ENCODE results near the gene MCC. TPM values are rescaled to one million over a fixed set of nuclear protein-coding genes. Genes with fewer than 3 reads are reported as not detected.

Gene MCC
- total and polyA plus RNA-seq, 4 donors: 4.5 to 20.0 (median 9.7) TPM

DNA sequence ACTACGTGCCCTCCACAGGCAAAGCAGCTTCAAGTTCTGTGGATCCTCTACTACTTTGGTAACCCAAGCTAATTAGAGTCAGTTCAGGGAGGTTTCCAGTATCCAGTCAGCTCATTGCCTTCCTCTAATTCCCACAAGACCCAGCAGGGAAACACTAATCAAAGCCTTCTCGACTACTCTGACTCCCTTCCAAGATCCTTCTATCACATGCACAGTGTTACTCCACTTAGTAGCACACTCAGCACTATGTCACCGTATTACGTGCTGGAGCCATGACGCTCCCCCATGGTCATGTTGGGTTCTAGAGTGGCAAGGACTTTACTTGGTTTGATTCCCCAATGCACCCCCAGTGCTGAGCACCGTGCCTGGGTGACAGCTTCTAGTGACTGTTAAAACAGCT lies 458.6 kb downstream of the MCC start:
- Histone ChIP-seq H3K4me1 (ENCODE audit: control insufficient read depth in 1 of 2, insufficient read depth in 2 of 2, low read length in 2 of 2) (no peaks in the 10 kb centered on the region), H3K27ac (ENCODE audit: low read depth in 1 of 2, low read length in 2 of 2) (no peak overlapping the region), H3K4me3 (ENCODE audit: low read length in 2 of 2) (no peak overlapping the region), H3K36me3 (ENCODE audit: control insufficient read depth in 1 of 2, insufficient read depth in 2 of 2, low read length in 1 of 2) (peaks cover 2 to 4% of the 10 kb centered on the region in 2 donors), H3K9me3 (ENCODE audit: control insufficient read depth, low read length) (no peaks in the 10 kb centered on the region), H3K27me3 (ENCODE audit: control insufficient read depth in 1 of 2, insufficient read depth in 2 of 2, low read length in 1 of 2) (no peaks in the 10 kb centered on the region)
- ATAC-seq (ENCODE audit: low FRiP score) (no peak), DNase-seq (no peak)
- WGBS, 2 donors: 69 to 71% methylated on average over 6 of the region's 6 CpGs
- intact Hi-C loops (cut with DNase I): no loop called here

DNA sequence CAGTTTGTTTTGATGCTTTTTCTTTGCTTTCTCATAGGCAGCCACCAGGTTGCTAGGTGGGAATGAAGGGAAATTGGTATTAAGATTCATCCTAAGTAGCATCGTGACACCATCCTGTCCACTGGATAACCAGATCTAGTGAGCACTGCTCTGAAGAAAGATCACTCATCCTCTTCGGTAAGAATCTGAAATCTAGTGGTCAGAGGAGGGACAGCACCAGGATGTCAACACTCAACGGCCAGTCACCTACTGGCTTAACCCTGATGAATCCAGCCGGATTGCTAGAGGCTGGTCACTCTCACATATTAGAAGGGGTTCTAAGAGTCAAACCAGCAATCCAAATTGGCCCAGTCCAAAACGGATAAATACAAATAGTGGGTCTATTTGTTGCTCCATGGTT lies 460.8 kb downstream of the MCC start:
- intact Hi-C loops (cut with DNase I): no loop called here
- Histone ChIP-seq H3K27ac (ENCODE audit: low read depth in 1 of 2, low read length in 2 of 2) (no peak overlapping the region), H3K4me3 (ENCODE audit: low read length in 2 of 2) (no peak overlapping the region), H3K9me3 (ENCODE audit: control insufficient read depth, low read length) (no peaks in the 10 kb centered on the region), H3K27me3 (ENCODE audit: control insufficient read depth in 1 of 2, insufficient read depth in 2 of 2, low read length in 1 of 2) (no peaks in the 10 kb centered on the region), H3K36me3 (ENCODE audit: control insufficient read depth in 1 of 2, insufficient read depth in 2 of 2, low read length in 1 of 2) (peaks cover 2 to 4% of the 10 kb centered on the region in 2 donors), H3K4me1 (ENCODE audit: control insufficient read depth in 1 of 2, insufficient read depth in 2 of 2, low read length in 2 of 2) (no peaks in the 10 kb centered on the region)
- 89 to 91% methylated on average over 5 of the region's 5 CpGs for WGBS, 2 donors
- ATAC-seq (ENCODE audit: low FRiP score): no peak
- no peak for DNase-seq

DNA sequence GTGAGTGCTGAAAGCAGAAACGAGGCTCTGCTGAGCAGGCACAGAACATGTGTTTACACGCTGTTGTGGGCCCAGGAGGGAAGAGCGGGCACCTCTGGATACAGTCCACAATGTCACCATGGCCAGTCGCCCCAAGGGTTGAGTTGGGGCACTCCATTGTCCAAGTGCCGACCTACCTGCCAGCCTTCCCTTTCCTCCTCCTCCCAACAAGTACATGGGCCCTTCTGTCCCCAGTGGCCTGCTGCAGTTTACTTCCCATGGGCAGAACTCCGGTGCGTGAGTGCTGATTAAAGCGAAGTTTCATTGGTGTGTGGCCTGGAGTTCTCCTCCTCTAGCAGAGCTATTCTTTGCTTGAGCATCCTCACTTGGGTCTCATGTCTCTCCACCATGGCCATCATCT lies 461.2 kb downstream of the MCC start:
- H3K27ac ChIP-seq (ENCODE audit: low read depth in 1 of 2, low read length in 2 of 2): no peak overlapping the region
- H3K4me3 ChIP-seq (ENCODE audit: low read length in 2 of 2): no peak overlapping the region
- ATAC-seq (ENCODE audit: low FRiP score) (no peak), DNase-seq (no peak)
- no peaks in the 10 kb centered on the region for H3K4me1 ChIP-seq (ENCODE audit: control insufficient read depth in 1 of 2, insufficient read depth in 2 of 2, low read length in 2 of 2)
- H3K9me3 ChIP-seq (ENCODE audit: control insufficient read depth, low read length): no peaks in the 10 kb centered on the region
- H3K27me3 ChIP-seq (ENCODE audit: control insufficient read depth in 1 of 2, insufficient read depth in 2 of 2, low read length in 1 of 2): no peaks in the 10 kb centered on the region
- intact Hi-C loops (cut with DNase I): no loop called here
- WGBS, 2 donors: 83 to 89% methylated on average over 8 of the region's 8 CpGs
- peaks cover 2 to 4% of the 10 kb centered on the region in 2 donors for H3K36me3 ChIP-seq (ENCODE audit: control insufficient read depth in 1 of 2, insufficient read depth in 2 of 2, low read length in 1 of 2)

DNA sequence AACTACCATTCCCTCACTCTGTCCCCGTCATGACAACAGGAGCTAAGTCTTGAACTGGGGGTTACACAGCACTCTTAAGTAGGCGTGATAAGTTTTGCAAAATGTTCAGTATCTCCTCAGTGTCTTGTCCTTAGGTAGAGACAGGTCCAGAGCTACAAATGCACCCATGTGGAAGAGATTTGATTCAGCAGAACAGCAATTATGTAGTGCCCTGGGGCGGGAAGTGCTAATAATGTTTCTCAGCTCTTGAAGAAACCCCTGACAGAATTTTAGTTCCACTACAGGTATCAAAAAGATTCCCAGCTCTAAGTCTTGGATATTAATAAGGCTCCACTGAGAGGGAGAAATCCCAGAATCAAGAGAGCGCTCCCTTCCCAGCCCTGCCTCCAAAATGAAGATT lies 462.0 kb downstream of the MCC start:
- 96% methylated on average over 4 of the region's 4 CpGs for WGBS, 2 donors
- Histone ChIP-seq H3K9me3 (ENCODE audit: control insufficient read depth, low read length) (no peaks in the 10 kb centered on the region), H3K27ac (ENCODE audit: low read depth in 1 of 2, low read length in 2 of 2) (no peak overlapping the region), H3K4me3 (ENCODE audit: low read length in 2 of 2) (no peak overlapping the region), H3K27me3 (ENCODE audit: control insufficient read depth in 1 of 2, insufficient read depth in 2 of 2, low read length in 1 of 2) (no peaks in the 10 kb centered on the region), H3K36me3 (ENCODE audit: control insufficient read depth in 1 of 2, insufficient read depth in 2 of 2, low read length in 1 of 2) (peaks cover 2 to 4% of the 10 kb centered on the region in 2 donors), H3K4me1 (ENCODE audit: control insufficient read depth in 1 of 2, insufficient read depth in 2 of 2, low read length in 2 of 2) (no peaks in the 10 kb centered on the region)
- intact Hi-C loops (cut with DNase I): no loop called here
- DNase-seq (no peak), ATAC-seq (ENCODE audit: low FRiP score) (no peak)

DNA sequence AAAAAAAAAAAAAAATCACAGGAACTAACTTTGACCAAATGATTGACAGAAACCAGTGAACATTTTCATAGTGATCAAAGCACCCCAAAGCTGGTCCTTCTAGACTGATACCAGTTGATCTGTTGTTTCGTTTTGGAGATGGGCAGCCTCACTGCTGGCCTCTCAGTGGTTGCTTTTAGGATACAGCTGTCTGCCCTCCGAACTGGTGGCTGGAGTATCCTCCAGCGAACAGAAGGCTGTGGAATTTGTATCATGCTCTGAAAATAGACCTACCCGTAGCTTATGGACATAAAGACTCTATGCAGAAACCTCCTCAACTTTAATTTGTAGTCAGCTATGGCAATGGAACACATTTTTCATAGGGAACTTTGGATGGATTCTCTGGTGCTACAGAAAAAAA lies 462.7 kb downstream of the MCC start:
- DNase-seq (no peak), ATAC-seq (ENCODE audit: low FRiP score) (no peak)
- 91 to 94% methylated on average over 4 of the region's 4 CpGs for WGBS, 2 donors
- Histone ChIP-seq H3K36me3 (ENCODE audit: control insufficient read depth in 1 of 2, insufficient read depth in 2 of 2, low read length in 1 of 2) (peaks cover 2 to 4% of the 10 kb centered on the region in 2 donors), H3K4me3 (ENCODE audit: low read length in 2 of 2) (no peak overlapping the region), H3K9me3 (ENCODE audit: control insufficient read depth, low read length) (no peaks in the 10 kb centered on the region), H3K4me1 (ENCODE audit: control insufficient read depth in 1 of 2, insufficient read depth in 2 of 2, low read length in 2 of 2) (no peaks in the 10 kb centered on the region), H3K27me3 (ENCODE audit: control insufficient read depth in 1 of 2, insufficient read depth in 2 of 2, low read length in 1 of 2) (no peaks in the 10 kb centered on the region), H3K27ac (ENCODE audit: low read depth in 1 of 2, low read length in 2 of 2) (no peak overlapping the region)
- intact Hi-C loops (cut with DNase I): no loop called here

DNA sequence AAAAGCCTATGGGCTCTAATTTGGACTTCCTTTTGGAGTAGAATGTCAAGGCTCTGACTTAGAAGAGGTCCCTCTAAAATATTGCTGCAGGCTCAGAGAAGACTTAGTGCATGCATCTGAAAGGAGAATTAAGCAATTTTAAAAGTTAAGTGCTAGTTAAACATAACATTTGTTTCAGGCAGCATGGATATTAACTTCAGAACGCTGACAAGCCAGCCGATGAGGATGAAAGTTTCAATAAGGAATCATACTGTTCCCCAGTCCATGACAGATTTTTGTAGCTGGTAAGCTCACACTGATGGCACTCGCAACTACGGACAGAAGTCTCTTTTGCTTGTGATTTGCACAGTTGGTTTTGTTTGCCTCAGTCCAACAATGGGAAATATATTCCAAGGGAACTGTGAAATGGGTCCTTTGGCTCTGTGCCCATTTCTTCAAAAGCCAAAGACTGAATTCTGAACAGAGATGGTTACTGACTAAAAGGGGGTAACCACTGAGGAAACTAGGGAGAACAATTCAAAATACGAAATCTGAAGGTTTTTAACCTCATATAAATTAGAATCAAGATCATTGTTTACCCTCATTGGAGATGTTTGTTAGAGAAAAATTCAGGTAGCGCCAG lies 464.1 kb downstream of the MCC start:
- H3K9me3 ChIP-seq (ENCODE audit: control insufficient read depth, low read length): no peaks in the 10 kb centered on the region
- DNase-seq: no peak
- no peaks in the 10 kb centered on the region for H3K27me3 ChIP-seq (ENCODE audit: control insufficient read depth in 1 of 2, insufficient read depth in 2 of 2, low read length in 1 of 2)
- WGBS, 2 donors: 77 to 88% methylated on average over 6 of the region's 6 CpGs
- H3K4me3 ChIP-seq (ENCODE audit: low read length in 2 of 2): no peak overlapping the region
- H3K4me1 ChIP-seq (ENCODE audit: control insufficient read depth in 1 of 2, insufficient read depth in 2 of 2, low read length in 2 of 2): no peaks in the 10 kb centered on the region
- no peak for ATAC-seq (ENCODE audit: low FRiP score)
- H3K27ac ChIP-seq (ENCODE audit: low read depth in 1 of 2, low read length in 2 of 2): no peak overlapping the region
- peaks cover 2 to 4% of the 10 kb centered on the region in 2 donors for H3K36me3 ChIP-seq (ENCODE audit: control insufficient read depth in 1 of 2, insufficient read depth in 2 of 2, low read length in 1 of 2)
- intact Hi-C loops (cut with DNase I): no loop called here

DNA sequence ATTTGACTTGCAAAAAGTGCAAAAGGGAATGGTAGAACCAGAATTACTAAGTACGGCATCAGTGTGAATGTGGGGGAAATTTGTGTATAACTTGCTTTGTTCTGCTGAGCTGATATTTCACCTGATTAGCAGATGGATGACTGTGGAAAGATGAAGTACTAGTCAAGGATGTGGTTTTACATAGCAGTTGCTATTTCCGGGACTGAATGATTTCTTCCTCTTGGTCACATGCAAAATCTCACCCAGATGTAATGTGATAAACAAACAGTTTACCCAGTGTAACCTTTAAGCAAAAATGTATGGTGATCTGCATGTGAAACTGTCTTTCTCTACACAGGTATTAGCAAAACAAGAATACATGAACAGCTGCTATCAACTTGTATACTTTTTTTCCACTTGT lies 465.6 kb downstream of the MCC start:
- Histone ChIP-seq H3K4me1 (ENCODE audit: control insufficient read depth in 1 of 2, insufficient read depth in 2 of 2, low read length in 2 of 2) (no peaks in the 10 kb centered on the region), H3K9me3 (ENCODE audit: control insufficient read depth, low read length) (no peaks in the 10 kb centered on the region), H3K27ac (ENCODE audit: low read depth in 1 of 2, low read length in 2 of 2) (no peak overlapping the region), H3K4me3 (ENCODE audit: low read length in 2 of 2) (no peak overlapping the region), H3K27me3 (ENCODE audit: control insufficient read depth in 1 of 2, insufficient read depth in 2 of 2, low read length in 1 of 2) (no peaks in the 10 kb centered on the region), H3K36me3 (ENCODE audit: control insufficient read depth in 1 of 2, insufficient read depth in 2 of 2, low read length in 1 of 2) (peaks cover 2 to 3% of the 10 kb centered on the region in 2 donors)
- intact Hi-C loops (cut with DNase I): no loop called here
- 73 to 79% methylated on average over 2 of the region's 2 CpGs for WGBS, 2 donors
- DNase-seq (no peak), ATAC-seq (ENCODE audit: low FRiP score) (no peak)

DNA sequence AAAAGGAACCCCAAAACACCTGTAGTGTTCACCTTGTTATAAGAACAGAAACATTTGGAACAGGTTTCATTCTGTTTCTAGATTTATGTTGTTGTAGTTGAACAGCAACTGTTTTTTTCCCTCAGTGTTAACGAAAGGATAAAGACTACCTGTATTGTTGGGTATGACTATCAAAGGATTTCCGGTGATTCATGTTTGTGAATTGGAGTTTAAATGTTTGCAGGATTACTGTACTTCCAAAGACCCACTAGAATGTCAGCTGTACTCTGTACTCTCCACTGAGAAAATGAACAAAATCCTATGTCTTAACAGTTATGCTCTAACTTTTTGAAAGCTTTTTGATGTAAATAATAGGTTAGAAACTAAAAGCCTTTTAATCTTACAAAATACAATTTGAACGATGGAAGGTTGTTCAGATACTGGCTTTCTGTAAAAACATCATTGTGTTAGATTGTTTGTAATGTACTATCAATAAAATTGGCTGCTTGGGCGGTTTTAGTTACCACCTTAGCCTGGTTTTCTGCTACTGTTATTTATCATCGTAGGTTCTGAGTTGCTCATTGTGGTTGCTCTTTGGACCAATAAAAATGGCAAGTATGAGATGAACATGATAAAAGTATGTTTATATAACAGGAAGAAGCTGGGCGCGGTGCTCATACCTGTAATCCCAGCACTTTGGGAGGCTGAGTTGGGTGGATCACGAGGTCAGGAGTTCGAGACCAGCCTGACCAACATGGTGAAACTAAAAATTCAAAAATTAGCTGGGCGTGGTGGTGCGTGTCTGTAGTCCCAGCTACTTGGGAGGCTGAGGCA lies 467.6 kb downstream of the MCC start:
- ATAC-seq (ENCODE audit: low FRiP score) (no peak), DNase-seq (no peak)
- H3K9me3 ChIP-seq (ENCODE audit: control insufficient read depth, low read length): no peaks in the 10 kb centered on the region
- H3K27ac ChIP-seq (ENCODE audit: low read depth in 1 of 2, low read length in 2 of 2): no peak overlapping the region
- H3K27me3 ChIP-seq (ENCODE audit: control insufficient read depth in 1 of 2, insufficient read depth in 2 of 2, low read length in 1 of 2): no peaks in the 10 kb centered on the region
- 87 to 98% methylated on average over 11 of the region's 11 CpGs for WGBS, 2 donors
- no peaks in the 10 kb centered on the region for H3K36me3 ChIP-seq (ENCODE audit: control insufficient read depth in 1 of 2, insufficient read depth in 2 of 2, low read length in 1 of 2)
- no peaks in the 10 kb centered on the region for H3K4me1 ChIP-seq (ENCODE audit: control insufficient read depth in 1 of 2, insufficient read depth in 2 of 2, low read length in 2 of 2)
- H3K4me3 ChIP-seq (ENCODE audit: low read length in 2 of 2): no peak overlapping the region
- intact Hi-C loops (cut with DNase I): no loop called here

Data from aorta (tissue), 5 donors.